Activated CD4-positive, CD25-positive, alpha-beta regulatory T cell treated with anti-CD3 and anti-CD28 coated beads, Interleukin-2, amount 50 U/mL, for 24 hours (primary cell): ENCODE data around the gene CHRM1.
"Not testable (repeated sequence)": the region's sequence is repeated elsewhere in the genome, so short reads cannot be mapped to it uniquely, and the experiment has no call there.

Source experiments
- ATAC-seq, 2 donors: fragments of 150-1000 bp; cut with Tn5 transposase; one replicate each; pipeline ENCODE4 v1.10.0; 2021; ENCODE audit warnings: mild to moderate bottlenecking in 1 of 2, moderate library complexity in 1 of 2

Gene CHRM1

GRCh38 chr11:62874851-62875250 lies 46.3 kb downstream of the CHRM1 start:
- no peak for ATAC-seq

GRCh38 chr11:62865635-62866034 lies 55.5 kb downstream of the CHRM1 start:
- no peak for ATAC-seq

- ATAC-seq: no peak
These were observed 57.4 kb downstream of the CHRM1 start for GRCh38 chr11:62863687-62864335.

- ATAC-seq: not testable (repeated sequence)
These were observed 59.5 kb downstream of the CHRM1 start for GRCh38 chr11:62861564-62862192.

GRCh38 chr11:62860835-62861563 lies 60.2 kb downstream of the CHRM1 start:
- ATAC-seq: no peak

GRCh38 chr11:62859281-62859703 lies 61.9 kb downstream of the CHRM1 start:
- ATAC-seq: not testable (repeated sequence)
